Measurements from ENCODE around the gene SDF4. TPM values are rescaled to one million over a fixed set of nuclear protein-coding genes. Genes with fewer than 3 reads are reported as not detected.

SDF4 gene
- total RNA-seq, 3 donors from 2014 or later (not counting 1 experiment from before 2014, with no cell fraction given): 176 to 211 (median 184) TPM

DNA sequence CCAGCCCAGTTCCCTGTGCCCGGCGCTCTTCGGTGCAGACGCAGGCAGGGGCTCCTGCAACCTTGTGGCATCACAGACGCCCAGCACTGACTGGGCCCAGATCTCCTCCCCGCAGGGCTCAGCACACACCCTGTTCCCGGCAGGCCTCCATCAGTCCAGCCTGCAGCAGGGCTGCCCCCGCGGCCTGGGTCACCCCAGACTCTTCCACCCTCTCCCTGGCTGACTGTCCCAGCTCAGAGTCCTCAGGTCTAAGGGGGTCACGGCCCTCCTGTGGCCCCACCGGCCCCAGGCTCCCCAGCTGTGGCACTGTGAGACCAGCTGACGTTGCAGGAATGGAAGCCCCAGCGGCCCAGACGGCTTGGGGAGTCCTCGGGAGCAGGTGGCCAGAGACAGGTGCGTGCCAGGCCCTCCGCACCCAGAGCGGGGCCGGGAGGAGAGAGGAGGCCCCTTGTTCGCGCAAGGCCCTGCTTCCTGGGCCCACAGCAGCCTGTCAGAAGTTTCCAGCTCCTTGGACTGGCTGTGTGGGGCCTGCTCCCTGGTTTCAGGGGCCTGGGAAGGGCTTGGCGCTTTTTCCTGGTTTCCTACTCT is 4.5 kb upstream of the SDF4 start:
- Mint-ChIP-seq H3K27me3 (ENCODE audit: low read depth in 2 of 2) (no peaks in the 10 kb centered on the region), H3K27ac (no peak overlapping the region), H3K4me3 (no peak overlapping the region)

DNA sequence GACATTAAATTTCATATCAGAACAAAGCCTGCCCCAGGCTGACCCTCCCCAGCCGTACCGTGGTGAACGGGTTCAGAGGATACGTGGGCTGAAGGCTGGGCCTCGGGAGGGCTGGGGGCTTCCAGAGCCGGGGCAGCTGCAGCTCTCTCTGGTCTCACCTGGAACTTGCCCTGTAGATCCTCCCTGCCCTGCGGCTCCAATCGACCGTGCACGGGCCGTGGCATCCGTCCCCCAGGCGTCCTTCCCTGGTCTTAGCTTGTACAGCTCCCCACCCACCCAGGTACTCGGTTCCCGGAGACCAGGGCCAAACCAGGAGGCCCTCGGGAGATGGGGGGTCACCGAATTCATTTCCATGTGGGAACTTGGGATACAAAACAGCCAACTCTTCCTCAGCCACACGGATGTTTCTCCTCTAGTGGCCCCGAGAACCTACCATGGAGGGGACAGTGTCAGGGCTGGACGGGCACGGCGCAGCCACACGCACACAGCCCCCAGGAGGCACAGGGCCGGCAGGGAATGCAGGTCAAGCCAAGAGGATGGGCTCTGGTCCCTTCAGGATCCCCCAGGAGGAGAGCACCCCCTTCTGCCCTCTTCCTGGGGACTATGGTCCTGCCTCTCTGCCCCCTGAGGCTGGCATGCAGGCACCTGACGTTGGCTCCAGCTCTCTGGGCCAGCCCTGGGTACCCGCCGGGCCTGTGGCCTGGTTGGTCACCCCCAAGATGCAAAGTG is 3.4 kb upstream of the SDF4 start:
- Mint-ChIP-seq H3K27ac (no peak overlapping the region), H3K36me3 (no peaks in the 10 kb centered on the region), H3K4me3 (peak overlapping the region; percentile 17), H3K27me3 (ENCODE audit: low read depth in 2 of 2) (no peaks in the 10 kb centered on the region), H3K4me1 (peaks cover 18 to 20% of the 10 kb centered on the region in 2 donors), H3K9me3 (no peaks in the 10 kb centered on the region)
- intact Hi-C loops (cut with micrococcal nuclease): no loop called here
- H3K4me3 ChIP-seq (ENCODE audit: low read length): no peak overlapping the region
- H3K4me1 ChIP-seq (ENCODE audit: control insufficient read depth, insufficient read depth, low read length): peaks cover 31% of the 10 kb centered on the region
- WGBS (ENCODE audit: insufficient coverage): 91% methylated on average over 27 of the region's 27 CpGs
- no peak for ATAC-seq
- no peak overlapping the region for H3K27ac ChIP-seq (ENCODE audit: low read length)
- H3K9me3 ChIP-seq (ENCODE audit: control insufficient read depth, insufficient read depth, low read length): no peaks in the 10 kb centered on the region
- peaks cover 2% of the 10 kb centered on the region for H3K27me3 ChIP-seq (ENCODE audit: control insufficient read depth, insufficient read depth, low read length)
- no peak for DNase-seq
- TF ChIP-seq, protein P1, sequence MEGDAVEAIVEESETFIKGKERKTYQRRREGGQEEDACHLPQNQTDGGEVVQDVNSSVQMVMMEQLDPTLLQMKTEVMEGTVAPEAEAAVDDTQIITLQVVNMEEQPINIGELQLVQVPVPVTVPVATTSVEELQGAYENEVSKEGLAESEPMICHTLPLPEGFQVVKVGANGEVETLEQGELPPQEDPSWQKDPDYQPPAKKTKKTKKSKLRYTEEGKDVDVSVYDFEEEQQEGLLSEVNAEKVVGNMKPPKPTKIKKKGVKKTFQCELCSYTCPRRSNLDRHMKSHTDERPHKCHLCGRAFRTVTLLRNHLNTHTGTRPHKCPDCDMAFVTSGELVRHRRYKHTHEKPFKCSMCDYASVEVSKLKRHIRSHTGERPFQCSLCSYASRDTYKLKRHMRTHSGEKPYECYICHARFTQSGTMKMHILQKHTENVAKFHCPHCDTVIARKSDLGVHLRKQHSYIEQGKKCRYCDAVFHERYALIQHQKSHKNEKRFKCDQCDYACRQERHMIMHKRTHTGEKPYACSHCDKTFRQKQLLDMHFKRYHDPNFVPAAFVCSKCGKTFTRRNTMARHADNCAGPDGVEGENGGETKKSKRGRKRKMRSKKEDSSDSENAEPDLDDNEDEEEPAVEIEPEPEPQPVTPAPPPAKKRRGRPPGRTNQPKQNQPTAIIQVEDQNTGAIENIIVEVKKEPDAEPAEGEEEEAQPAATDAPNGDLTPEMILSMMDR (IDR thresholded peaks at IDR 0.05): no peak
- peaks cover 5% of the 10 kb centered on the region for H3K36me3 ChIP-seq (ENCODE audit: control insufficient read depth, insufficient read depth, low read length)

More for the DNA sequence above, 4.5 kb upstream of the SDF4 start:
- ATAC-seq (no peak), DNase-seq (no peak)
- Histone ChIP-seq H3K27ac (ENCODE audit: low read length) (no peak overlapping the region), H3K4me1 (ENCODE audit: control insufficient read depth, insufficient read depth, low read length) (peaks cover 22% of the 10 kb centered on the region), H3K27me3 (ENCODE audit: control insufficient read depth, insufficient read depth, low read length) (peaks cover 2% of the 10 kb centered on the region), H3K9me3 (ENCODE audit: control insufficient read depth, insufficient read depth, low read length) (no peaks in the 10 kb centered on the region), H3K36me3 (ENCODE audit: control insufficient read depth, insufficient read depth, low read length) (peaks cover 5% of the 10 kb centered on the region), H3K4me3 (ENCODE audit: low read length) (no peak overlapping the region)
- intact Hi-C loops (cut with micrococcal nuclease): no loop called here
- Mint-ChIP-seq H3K4me1 (peaks cover 10% of the 10 kb centered on the region in 2 donors), H3K36me3 (no peaks in the 10 kb centered on the region), H3K9me3 (no peaks in the 10 kb centered on the region)
- WGBS (ENCODE audit: insufficient coverage): 90% methylated on average over 22 of the region's 22 CpGs
- TF ChIP-seq, protein P1 (IDR thresholded peaks at IDR 0.05): no peak

DNA sequence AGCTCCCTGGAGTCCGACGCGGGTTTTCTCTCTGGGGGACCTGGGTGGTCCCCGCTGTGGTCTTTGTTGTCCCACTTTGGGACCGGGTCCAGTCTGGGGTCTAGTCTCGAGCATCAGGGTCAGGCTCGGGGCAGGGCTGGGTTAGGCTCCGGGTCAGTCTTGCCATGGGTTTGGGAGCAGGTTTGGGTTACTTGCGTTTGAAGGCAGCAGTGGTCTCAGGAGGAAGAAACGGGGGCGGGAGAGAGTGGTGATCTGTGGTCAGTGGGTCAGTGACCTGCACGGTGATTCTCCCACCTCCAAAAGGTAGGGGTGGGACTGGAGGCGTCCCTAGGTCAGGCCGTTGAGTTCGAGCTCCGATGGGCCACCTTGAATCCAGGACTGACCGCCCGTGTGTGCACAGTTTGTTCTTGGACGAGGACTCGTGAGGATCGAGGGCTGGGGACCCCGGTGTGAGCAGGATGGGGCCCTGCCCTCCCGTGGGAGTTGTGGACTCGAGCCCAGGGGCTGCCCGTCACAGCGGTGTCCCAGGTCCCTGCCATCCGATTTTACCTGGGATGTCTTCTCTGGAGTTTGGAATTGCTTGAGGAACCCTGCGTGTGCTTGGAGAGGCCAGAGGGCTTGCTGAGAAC is 2.5 kb upstream of the SDF4 start:
- Histone ChIP-seq H3K27me3 (ENCODE audit: control insufficient read depth, insufficient read depth, low read length) (peaks cover 2% of the 10 kb centered on the region), H3K9me3 (ENCODE audit: control insufficient read depth, insufficient read depth, low read length) (no peaks in the 10 kb centered on the region), H3K27ac (ENCODE audit: low read length) (no peak overlapping the region), H3K36me3 (ENCODE audit: control insufficient read depth, insufficient read depth, low read length) (peaks cover 10% of the 10 kb centered on the region), H3K4me3 (ENCODE audit: low read length) (no peak overlapping the region), H3K4me1 (ENCODE audit: control insufficient read depth, insufficient read depth, low read length) (peaks cover 39% of the 10 kb centered on the region)
- TF ChIP-seq, protein P1 (IDR thresholded peaks at IDR 0.05): no peak
- 96% methylated on average over 28 of the region's 28 CpGs for WGBS (ENCODE audit: insufficient coverage)
- DNase-seq (no peak), ATAC-seq (no peak)
- Mint-ChIP-seq H3K4me1 (peaks cover 27 to 29% of the 10 kb centered on the region in 2 donors), H3K36me3 (no peaks in the 10 kb centered on the region), H3K27ac (peak overlapping the region; percentile 64 to 70), H3K4me3 (peak overlapping the region; percentile 88), H3K27me3 (ENCODE audit: low read depth in 2 of 2) (no peaks in the 10 kb centered on the region), H3K9me3 (no peaks in the 10 kb centered on the region)
- intact Hi-C loops (cut with micrococcal nuclease): no loop called here

Measured in natural killer cell (primary cell).